Loucy (cell line): ENCODE data around the gene RAD51B.

Source experiments
- H2AFZ ChIP-seq: fragments of 200-600 bp; sonication (generic); 2 replicates; pipeline ENCODE4 v1.6.0; 2016; ENCODE audit warnings: antibody characterized with exemption, mild to moderate bottlenecking, low read length, moderate library complexity
- H3F3A ChIP-seq: fragments of 200-600 bp; 2 replicates; pipeline ENCODE4 v1.6.0; 2016; ENCODE audit warnings: antibody characterized with exemption, low read depth, mild to moderate bottlenecking
- H3K27me3 ChIP-seq: fragments of 200-600 bp; sonication (generic); 2 replicates; pipeline ENCODE4 v1.6.1; 2014; ENCODE audit warnings: low read length, mild to moderate bottlenecking; ENCODE audit not compliant: insufficient read depth, poor library complexity, severe bottlenecking
- H3K36me3 ChIP-seq: fragments of 200-600 bp; sonication (generic); 2 replicates; pipeline ENCODE4 v1.6.1; 2016; ENCODE audit warnings: low read length; ENCODE audit not compliant: insufficient read depth
- H3K4me1 ChIP-seq: fragments of 200-600 bp; sonication (generic); 2 replicates; pipeline ENCODE4 v1.5.1; 2014; ENCODE audit warnings: low read length, mild to moderate bottlenecking; ENCODE audit not compliant: insufficient read depth, poor library complexity, severe bottlenecking
- H3K4me2 ChIP-seq: fragments of 200-600 bp; sonication (generic); 2 replicates; pipeline ENCODE4 v1.6.0; 2014; ENCODE audit warnings: antibody characterized with exemption, low read length, low read depth, mild to moderate bottlenecking; ENCODE audit not compliant: poor library complexity, severe bottlenecking
- H3K4me3 ChIP-seq: fragments of 200-600 bp; sonication (generic); 2 replicates; pipeline ENCODE4 v1.5.1; 2014; ENCODE audit warnings: low read length, mild to moderate bottlenecking, mixed read lengths; ENCODE audit not compliant: poor library complexity, severe bottlenecking
- H3K79me2 ChIP-seq: fragments of 200-600 bp; sonication (generic); 2 replicates; pipeline ENCODE4 v1.6.1; 2014; ENCODE audit warnings: low read length; ENCODE audit not compliant: insufficient read depth
- H3K9ac ChIP-seq: fragments of 200-600 bp; sonication (generic); 2 replicates; pipeline ENCODE4 v1.6.0; 2014; ENCODE audit warnings: mild to moderate bottlenecking, low read depth, low read length, moderate library complexity; ENCODE audit not compliant: poor library complexity, severe bottlenecking
- H3K9me2 ChIP-seq: fragments of 200-600 bp; sonication (generic); replicated peaks from 2 replicates; pipeline ENCODE4 v1.6.1; 2016; ENCODE audit warnings: low read depth, low read length, mixed read lengths
- H3K9me3 ChIP-seq: fragments of 200-600 bp; sonication (generic); 2 replicates; pipeline ENCODE4 v1.6.1; 2014; ENCODE audit warnings: mild to moderate bottlenecking, antibody characterized with exemption, low read length, low read depth; ENCODE audit not compliant: insufficient read depth
- H4K20me1 ChIP-seq: fragments of 200-600 bp; sonication (generic); 2 replicates; pipeline ENCODE4 v1.6.0; 2014; ENCODE audit warnings: antibody characterized with exemption, low read length, mild to moderate bottlenecking; ENCODE audit not compliant: insufficient read depth, poor library complexity, severe bottlenecking
- EZH2phosphoT487 ChIP-seq: fragments of 200-600 bp; IDR thresholded peaks from 2 replicates; pipeline ENCODE4 v1.6.1; 2018; ENCODE audit warnings: antibody characterized with exemption, mild to moderate bottlenecking, moderate library complexity, borderline replicate concordance
- TF ChIP-seq, protein P1 (sequence below): fragments of 200-600 bp; sonication (generic); conservative IDR thresholded peaks from 2 replicates; pipeline ENCODE4 v1.5.1; 2014; ENCODE audit warnings: mild to moderate bottlenecking, antibody characterized with exemption, low read length

RAD51B gene

DNA sequence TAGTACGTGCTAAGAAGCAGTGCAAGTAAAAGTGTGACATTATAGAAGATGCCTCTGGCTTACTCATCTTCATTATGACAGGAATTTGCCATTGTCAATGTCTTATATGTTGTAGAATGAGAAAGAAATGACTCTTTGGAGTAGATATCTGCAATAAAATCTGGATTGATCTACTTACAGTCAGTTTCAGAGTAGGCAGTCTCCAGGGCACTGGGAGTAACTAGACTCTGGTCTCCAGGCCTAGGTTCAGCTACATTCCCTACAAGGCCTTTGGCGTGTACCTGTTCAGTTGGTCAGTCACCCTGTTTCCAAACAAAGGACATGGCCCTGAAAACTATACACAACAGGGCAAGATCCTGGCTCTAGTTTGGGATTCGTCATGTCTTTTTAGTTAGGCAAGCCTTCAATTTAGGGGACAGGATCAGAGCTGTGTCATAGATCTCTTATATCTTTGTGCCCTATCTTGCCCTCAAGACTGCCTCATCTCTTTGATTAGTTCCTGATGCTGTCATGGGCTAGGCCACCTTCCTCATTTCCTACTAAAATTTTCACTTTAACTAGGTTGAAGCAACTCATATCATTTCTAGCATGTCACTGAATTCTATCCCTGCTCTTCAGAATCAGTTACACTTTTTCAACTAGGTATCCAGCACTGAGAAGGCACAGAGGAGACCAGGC is 410.0 kb downstream of the RAD51B start:
- Histone ChIP-seq H3F3A (no peaks in the 10 kb centered on the region), H3K4me1 (no peaks in the 10 kb centered on the region), H3K4me2 (no peak overlapping the region)

DNA sequence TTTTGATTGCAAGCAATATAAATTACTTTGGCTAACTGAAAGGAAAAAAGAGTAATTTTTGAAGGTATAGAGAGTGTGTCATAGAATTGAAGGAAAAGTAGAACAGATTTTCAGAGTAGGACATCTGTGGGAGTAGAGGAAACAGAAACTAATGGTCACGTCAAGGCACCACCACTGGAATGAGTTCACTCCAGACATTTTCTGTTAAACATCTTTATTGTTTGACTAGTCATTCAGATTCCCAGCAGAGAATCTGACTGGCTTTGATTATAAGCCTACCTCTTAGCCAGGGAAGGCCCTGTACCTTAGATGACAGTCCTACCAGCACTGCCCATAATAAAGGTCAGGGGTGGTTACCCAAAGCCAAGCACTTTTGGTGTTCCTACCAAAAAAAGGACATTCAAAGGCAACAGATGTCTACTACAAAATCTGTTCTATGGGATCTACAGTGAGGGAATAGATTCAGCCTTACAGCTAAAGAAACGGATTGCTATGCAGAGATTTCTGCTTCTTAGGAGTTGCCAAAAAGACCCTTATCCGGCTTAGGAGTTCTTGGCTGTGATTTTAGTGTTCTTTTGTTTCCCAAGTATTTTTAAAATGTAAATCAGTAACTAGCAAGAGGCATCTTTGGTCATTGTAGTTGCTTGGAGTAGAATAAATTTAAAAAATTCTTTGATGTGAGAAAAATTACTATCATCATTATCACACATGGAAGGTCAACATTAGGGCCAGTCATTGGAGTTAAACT is 410.8 kb downstream of the RAD51B start:
- H2AFZ ChIP-seq, result no peak overlapping the region
- no peaks in the 10 kb centered on the region for H3K4me1 ChIP-seq

More for the DNA sequence above, 410.0 kb downstream of the RAD51B start:
- Histone ChIP-seq H4K20me1 (no peaks in the 10 kb centered on the region), H3K9me2 (no peaks in the 10 kb centered on the region), H3K36me3 (no peaks in the 10 kb centered on the region), H2AFZ (no peak overlapping the region), H3K9ac (no peak overlapping the region), H3K27me3 (no peaks in the 10 kb centered on the region), H3K4me3 (no peak overlapping the region), H3K79me2 (no peaks in the 10 kb centered on the region), H3K9me3 (no peaks in the 10 kb centered on the region)
- TF ChIP-seq, protein P1, sequence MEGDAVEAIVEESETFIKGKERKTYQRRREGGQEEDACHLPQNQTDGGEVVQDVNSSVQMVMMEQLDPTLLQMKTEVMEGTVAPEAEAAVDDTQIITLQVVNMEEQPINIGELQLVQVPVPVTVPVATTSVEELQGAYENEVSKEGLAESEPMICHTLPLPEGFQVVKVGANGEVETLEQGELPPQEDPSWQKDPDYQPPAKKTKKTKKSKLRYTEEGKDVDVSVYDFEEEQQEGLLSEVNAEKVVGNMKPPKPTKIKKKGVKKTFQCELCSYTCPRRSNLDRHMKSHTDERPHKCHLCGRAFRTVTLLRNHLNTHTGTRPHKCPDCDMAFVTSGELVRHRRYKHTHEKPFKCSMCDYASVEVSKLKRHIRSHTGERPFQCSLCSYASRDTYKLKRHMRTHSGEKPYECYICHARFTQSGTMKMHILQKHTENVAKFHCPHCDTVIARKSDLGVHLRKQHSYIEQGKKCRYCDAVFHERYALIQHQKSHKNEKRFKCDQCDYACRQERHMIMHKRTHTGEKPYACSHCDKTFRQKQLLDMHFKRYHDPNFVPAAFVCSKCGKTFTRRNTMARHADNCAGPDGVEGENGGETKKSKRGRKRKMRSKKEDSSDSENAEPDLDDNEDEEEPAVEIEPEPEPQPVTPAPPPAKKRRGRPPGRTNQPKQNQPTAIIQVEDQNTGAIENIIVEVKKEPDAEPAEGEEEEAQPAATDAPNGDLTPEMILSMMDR, result no peak
- no peak for TF ChIP-seq EZH2phosphoT487

DNA sequence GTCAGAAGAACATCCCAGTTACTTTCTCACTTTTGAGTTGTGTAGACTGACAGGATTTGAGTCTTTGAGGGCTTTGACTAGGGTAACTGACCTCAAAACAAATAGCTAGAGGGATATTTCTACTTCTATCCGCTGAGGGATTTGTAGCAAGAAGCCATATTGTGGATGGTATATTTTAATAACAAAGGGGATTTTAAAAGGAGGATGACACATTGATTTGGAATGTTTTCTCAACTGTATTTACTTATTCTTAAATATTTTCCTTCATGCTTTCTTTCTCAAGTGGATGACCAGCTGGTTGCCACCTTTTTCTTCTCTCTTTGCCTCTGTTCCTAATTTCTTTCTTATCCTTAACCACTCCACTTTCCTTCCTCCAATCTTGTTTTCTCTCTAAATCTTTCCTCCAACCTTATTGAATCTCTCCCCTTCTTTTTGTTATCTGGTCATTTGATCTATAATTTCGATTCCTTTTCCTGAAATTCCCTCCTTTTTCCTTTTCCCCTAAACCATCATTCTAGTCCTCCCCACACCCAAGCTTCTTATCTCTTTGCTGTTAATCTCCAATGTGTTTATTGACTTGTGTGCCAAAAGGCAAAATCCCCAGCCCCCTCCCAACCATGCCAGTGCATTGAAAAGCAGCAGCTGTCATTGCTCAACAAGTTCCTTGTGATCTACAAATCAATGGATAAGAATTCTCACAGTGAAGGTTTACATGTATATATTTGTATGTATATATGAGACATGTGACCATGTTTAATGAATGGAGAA is 411.6 kb downstream of the RAD51B start:
- no peaks in the 10 kb centered on the region for H3K9me2 ChIP-seq
- no peaks in the 10 kb centered on the region for H3K9me3 ChIP-seq
- no peaks in the 10 kb centered on the region for H4K20me1 ChIP-seq
- H3K4me2 ChIP-seq, result no peak overlapping the region
- H3F3A ChIP-seq, result no peaks in the 10 kb centered on the region
- no peaks in the 10 kb centered on the region for H3K4me1 ChIP-seq
- H2AFZ ChIP-seq, result no peak overlapping the region
- H3K27me3 ChIP-seq, result no peaks in the 10 kb centered on the region
- TF ChIP-seq, protein P1, result no peak
- TF ChIP-seq EZH2phosphoT487, result no peak
- H3K4me3 ChIP-seq, result no peak overlapping the region
- no peaks in the 10 kb centered on the region for H3K36me3 ChIP-seq
- H3K9ac ChIP-seq, result no peak overlapping the region
- no peaks in the 10 kb centered on the region for H3K79me2 ChIP-seq

More for the DNA sequence above, 410.8 kb downstream of the RAD51B start:
- H4K20me1 ChIP-seq, result no peaks in the 10 kb centered on the region
- H3F3A ChIP-seq, result no peaks in the 10 kb centered on the region
- H3K4me2 ChIP-seq, result no peak overlapping the region
- TF ChIP-seq EZH2phosphoT487, result no peak
- TF ChIP-seq, protein P1, result no peak
- no peaks in the 10 kb centered on the region for H3K9me2 ChIP-seq
- no peak overlapping the region for H3K9ac ChIP-seq
- H3K79me2 ChIP-seq, result no peaks in the 10 kb centered on the region
- no peaks in the 10 kb centered on the region for H3K9me3 ChIP-seq
- H3K4me3 ChIP-seq, result no peak overlapping the region
- H3K36me3 ChIP-seq, result no peaks in the 10 kb centered on the region
- no peaks in the 10 kb centered on the region for H3K27me3 ChIP-seq
